H1 (cell line): ENCODE measurements around the gene PRPF6. TPM values are rescaled to one million over a fixed set of nuclear protein-coding genes. Genes with fewer than 3 reads are reported as not detected.

ENCODE experiments used
- ASH2L ChIP-seq: fragments of 200-600, 300-600 bp; sonication (generic); IDR thresholded peaks from one replicate; pipeline ENCODE4 v1.7.1; 2017; ENCODE audit warnings: low read length
- BCL11A ChIP-seq, 2 experiments: IDR thresholded peaks; one replicate each; pipeline ENCODE4 v1.6.1; 2011; ENCODE audit warnings: low read depth in 2 of 2, low read length in 2 of 2, mild to moderate bottlenecking in 2 of 2
- BRCA1 ChIP-seq: IDR thresholded peaks from 2 replicates; pipeline ENCODE4 v1.6.1; 2012; ENCODE audit warnings: low read depth, low read length, improper control_type of control experiment
- CEBPB ChIP-seq: IDR thresholded peaks from 2 replicates; pipeline ENCODE4 v1.6.1; 2012; ENCODE audit warnings: low read depth, low read length
- CHD2 ChIP-seq: IDR thresholded peaks from 2 replicates; pipeline ENCODE4 v1.6.1; 2012; ENCODE audit warnings: low read length, improper control_type of control experiment
- GTF2F1 ChIP-seq: IDR thresholded peaks from 2 replicates; pipeline ENCODE4 v1.6.1; 2012; ENCODE audit warnings: low read depth, low read length, improper control_type of control experiment, borderline replicate concordance
- JUND ChIP-seq: IDR thresholded peaks from 2 replicates; pipeline ENCODE4 v1.6.1; 2011; ENCODE audit warnings: mild to moderate bottlenecking, improper control_type of control experiment, low read length
- KDM4A ChIP-seq: IDR thresholded peaks from one replicate; pipeline ENCODE4 v1.7.1; 2012; ENCODE audit warnings: low read depth, mild to moderate bottlenecking, moderate library complexity, low read length, inconsistent platforms; ENCODE audit not compliant: severe bottlenecking
- NANOG ChIP-seq: IDR thresholded peaks from 2 replicates; pipeline ENCODE4 v1.6.1; 2011; ENCODE audit warnings: low read length, low read depth, mild to moderate bottlenecking, inconsistent platforms; ENCODE audit not compliant: insufficient read depth, poor library complexity, severe bottlenecking
- PHF8 ChIP-seq: fragments of 200-600 bp; sonication (generic); conservative IDR thresholded peaks from 2 replicates; pipeline ENCODE4 v1.7.1; 2012; ENCODE audit warnings: low read depth, mild to moderate bottlenecking, inconsistent platforms, low read length, moderate library complexity
- POU5F1 ChIP-seq: IDR thresholded peaks from 2 replicates; pipeline ENCODE4 v1.6.1; 2011; ENCODE audit warnings: low read depth, mild to moderate bottlenecking, low read length, moderate library complexity
- RAD21 ChIP-seq, 2 experiments: IDR thresholded peaks in 1 of 2; conservative IDR thresholded peaks in 1 of 2; 2 replicates each; pipeline ENCODE4 v1.6.1; 2011; ENCODE audit warnings: low read depth in 2 of 2, low read length in 2 of 2, improper control_type of control experiment in 1 of 2, inconsistent platforms in 1 of 2, mild to moderate bottlenecking in 1 of 2, moderate library complexity in 1 of 2
- RFX5 ChIP-seq: IDR thresholded peaks from 2 replicates; pipeline ENCODE4 v1.6.1; 2011; ENCODE audit warnings: low read depth, low read length, improper control_type of control experiment, borderline replicate concordance
- RNF2 ChIP-seq: fragments of 200-900, 300-1000 bp; sonication (generic); IDR thresholded peaks from 2 replicates; pipeline ENCODE4 v1.7.1; 2016; ENCODE audit warnings: borderline replicate concordance, low read depth, mild to moderate bottlenecking, antibody characterized with exemption, low read length; ENCODE audit not compliant: poor library complexity, severe bottlenecking; ENCODE audit errors: missing control alignments
- SAP30 ChIP-seq: fragments of 300-600 bp; sonication (generic); IDR thresholded peaks from 2 replicates; pipeline ENCODE4 v1.7.1; 2012; ENCODE audit warnings: low read length, moderate library complexity, mild to moderate bottlenecking, inconsistent platforms; ENCODE audit not compliant: insufficient read depth, insufficient replicate concordance
- SIRT6 ChIP-seq: IDR thresholded peaks from one replicate; pipeline ENCODE4 v1.7.1; 2012; ENCODE audit warnings: low read length, inconsistent platforms
- SP4 ChIP-seq: IDR thresholded peaks from 2 replicates; pipeline ENCODE4 v1.6.1; 2012; ENCODE audit warnings: low read length, inconsistent platforms
- TAF1 ChIP-seq: IDR thresholded peaks from 2 replicates; pipeline ENCODE4 v1.6.1; 2011; ENCODE audit warnings: mild to moderate bottlenecking, low read depth, low read length
- TAF7 ChIP-seq: optimal IDR thresholded peaks from 2 replicates; pipeline ENCODE3; 2011; ENCODE audit warnings: low read depth, mild to moderate bottlenecking, inconsistent platforms, low read length, moderate library complexity, borderline replicate concordance
- TBP ChIP-seq: IDR thresholded peaks from 2 replicates; pipeline ENCODE4 v1.6.1; 2011; ENCODE audit warnings: low read depth, low read length, improper control_type of control experiment
- USF2 ChIP-seq: IDR thresholded peaks from 2 replicates; pipeline ENCODE4 v1.6.1; 2011; ENCODE audit warnings: low read length, improper control_type of control experiment
- YY1 ChIP-seq: IDR thresholded peaks from 2 replicates; pipeline ENCODE4 v1.6.1; 2011; ENCODE audit warnings: low read depth, mild to moderate bottlenecking, low read length
- polyA plus RNA-seq, 7 experiments: library from polyadenylated mRNA; depleted of rRNA in 3 of 7; stranded (reverse) in 5 of 7; unstranded in 2 of 7; fragments of >200 nt in 5 of 7; fragments of 200-250 nt in 2 of 7; gene quantifications; 1 replicate in 5 of 7; 2 replicates in 1 of 7; 4 replicates in 1 of 7; pipeline versions ENCODE4 v1.2.1 to v1.2.3, GENCODE V29; 2011 to 2013; ENCODE audit warnings: missing spikeins in 2 of 7, mixed read lengths in 2 of 7
- total RNA-seq: library from RNA; stranded (reverse); fragmentation: NEBNext Ultra II Directional; extraction: Animal tissue kit (Norgen Biotek cat#: 25700); gene quantifications from 2 replicates; pipeline ENCODE4 v1.2.1, GENCODE V29; 2021
- TF ChIP-seq, protein P1 (sequence below): IDR thresholded peaks from 2 replicates; pipeline ENCODE4 v1.6.1; 2012; ENCODE audit warnings: inconsistent platforms

Gene PRPF6
- total and polyA plus RNA-seq, 2 of the 8 experiments (the other 6 are each of a cell fraction or from before 2014, with no cell fraction given): 27.9 to 76.9 TPM

- TF ChIP-seq GTF2F1: no peak
- TF ChIP-seq, protein P1, sequence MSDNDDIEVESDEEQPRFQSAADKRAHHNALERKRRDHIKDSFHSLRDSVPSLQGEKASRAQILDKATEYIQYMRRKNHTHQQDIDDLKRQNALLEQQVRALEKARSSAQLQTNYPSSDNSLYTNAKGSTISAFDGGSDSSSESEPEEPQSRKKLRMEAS: peak; percentile 61; the same call in 1 of the 2 replicates
- no peak for TF ChIP-seq USF2
- no peak for TF ChIP-seq CEBPB
- TF ChIP-seq ASH2L: peak; percentile 31
- no peak for TF ChIP-seq NANOG
- TF ChIP-seq TAF7: no peak
- TF ChIP-seq BCL11A (IDR thresholded peaks at IDR 0.05; ENCODE audit: low read depth in 2 of 2, low read length in 2 of 2): no peak
- no peak for TF ChIP-seq TBP
- no peak for TF ChIP-seq RFX5
- TF ChIP-seq KDM4A: peak; percentile 39
- TF ChIP-seq SAP30: no peak
- no peak for TF ChIP-seq POU5F1
- TF ChIP-seq SP4: no peak
- TF ChIP-seq RAD21 (IDR thresholded peaks at IDR 0.05 in 1 of 2, conservative IDR thresholded peaks at IDR 0.05 in 1 of 2; ENCODE audit: low read depth in 2 of 2, low read length in 2 of 2): no peak
- TF ChIP-seq TAF1: no peak
- TF ChIP-seq YY1: no peak
- peak; percentile 42; the same call in 1 of the 2 replicates for TF ChIP-seq PHF8
- no peak for TF ChIP-seq SIRT6
- TF ChIP-seq JUND: no peak
- peak; percentile 87 for TF ChIP-seq CHD2
- peak; percentile 60; the same call in 1 of the 2 replicates for TF ChIP-seq BRCA1
- TF ChIP-seq RNF2: no peak
Observed at GRCh38 chr20:63969838-63970713, 10.9 kb upstream of the PRPF6 start, which contains the start of gene ZNF512B (continued).
